PC-3 (cell line): Measurements from ENCODE around the gene TMEM44. TPM values are rescaled to one million over a fixed set of nuclear protein-coding genes. Genes with fewer than 3 reads are reported as not detected.

ENCODE experiments used
- ATAC-seq: fragments of 200-7000 bp; cut with Tn5 transposase; 2 replicates; pipeline ENCODE4 v1.9.1; 2020; ENCODE audit warnings: mild to moderate bottlenecking, moderate library complexity
- BruUV-seq: library from RNA; stranded (reverse); fragments of 400-500 nt; replicated peaks from 2 replicates; lab custom pipeline; 2021; lab: Mats Ljungman, UMichigan
- CTCF ChIA-PET: fragments of 300-600 bp; sonication (Branson Sonifier 250); formaldehyde crosslinking; loops from one replicate; lab custom pipeline; 2022; ENCODE audit warnings: antibody characterized with exemption; lab: Charles Lee
- POLR2A ChIA-PET: fragments of 300-600 bp; sonication (Branson Sonifier 250); formaldehyde crosslinking; loops from one replicate; lab custom pipeline; 2022; ENCODE audit warnings: antibody characterized with exemption; ENCODE audit not compliant: unreplicated experiment; lab: Charles Lee
- DNase-seq: peaks from one replicate; pipeline ENCODE4 v3.0.0-alpha.2; 2015
- H2AFZ ChIP-seq: fragments of 300-600 bp; sonication (generic); 2 replicates; pipeline ENCODE4 v1.6.0; 2016; ENCODE audit warnings: antibody characterized with exemption, low read length
- H3F3A ChIP-seq: fragments of 300-600 bp; sonication (generic); one replicate; pipeline ENCODE4 v1.6.0; 2017; ENCODE audit warnings: antibody characterized with exemption, low read length, control low read depth, mild to moderate bottlenecking; ENCODE audit not compliant: unreplicated experiment
- H3K27ac ChIP-seq: fragments of 300-600 bp; sonication (generic); 2 replicates; pipeline ENCODE4 v1.5.1; 2016; ENCODE audit warnings: mild to moderate bottlenecking, low read length
- H3K27me3 ChIP-seq: fragments of 300-600 bp; sonication (generic); 2 replicates; pipeline ENCODE4 v1.6.1; 2016; ENCODE audit warnings: low read length, mixed read lengths
- H3K36me3 ChIP-seq: fragments of 300-600 bp; sonication (generic); 2 replicates; pipeline ENCODE4 v1.6.1; 2016; ENCODE audit warnings: low read depth, mixed run types, low read length, mixed read lengths
- H3K4me1 ChIP-seq: fragments of 300-600 bp; sonication (generic); 2 replicates; pipeline ENCODE4 v1.5.1; 2016; ENCODE audit warnings: low read length; ENCODE audit not compliant: insufficient read depth
- H3K4me2 ChIP-seq: fragments of 300-600 bp; sonication (generic); 2 replicates; pipeline ENCODE4 v1.6.0; 2016; ENCODE audit warnings: low read length
- H3K4me3 ChIP-seq: fragments of 300-600 bp; sonication (generic); 2 replicates; pipeline ENCODE4 v1.5.1; 2016; ENCODE audit warnings: mild to moderate bottlenecking, low read length, mixed read lengths
- H3K79me2 ChIP-seq: fragments of 300-600 bp; sonication (generic); 2 replicates; pipeline ENCODE4 v1.6.1; 2017; ENCODE audit warnings: low read length, mixed read lengths
- H3K9ac ChIP-seq: fragments of 300-600 bp; sonication (generic); 2 replicates; pipeline ENCODE4 v1.6.0; 2016; ENCODE audit warnings: mild to moderate bottlenecking, low read length
- H3K9me2 ChIP-seq: fragments of 300-600 bp; sonication (generic); replicated peaks from 2 replicates; pipeline ENCODE4 v1.6.1; 2016; ENCODE audit warnings: mixed run types, low read length, mixed read lengths
- H3K9me3 ChIP-seq: fragments of 300-600 bp; sonication (generic); 2 replicates; pipeline ENCODE4 v1.6.1; 2016; ENCODE audit warnings: low read length, mixed read lengths
- H4K20me1 ChIP-seq: fragments of 300-600 bp; sonication (generic); 2 replicates; pipeline ENCODE4 v1.6.1; 2016; ENCODE audit warnings: low read length, mixed read lengths
- CTCF ChIP-seq: fragments of 300-600 bp; sonication (generic); conservative IDR thresholded peaks from 2 replicates; pipeline ENCODE4 v1.5.1; 2017; ENCODE audit warnings: antibody characterized with exemption, low read depth, mild to moderate bottlenecking, low read length
- EZH2 ChIP-seq: fragments of 300-600 bp; sonication (generic); IDR thresholded peaks from one replicate; pipeline ENCODE4 v1.6.1; 2017; ENCODE audit warnings: antibody characterized with exemption, mild to moderate bottlenecking, low read length; ENCODE audit not compliant: unreplicated experiment
- EZH2phosphoT487 ChIP-seq: fragments of 300-600 bp; sonication (generic); IDR thresholded peaks from 2 replicates; pipeline ENCODE4 v1.6.1; 2018; ENCODE audit warnings: mild to moderate bottlenecking, antibody characterized with exemption, low read length, borderline replicate concordance
- intact Hi-C: fragments of 100-400 bp; cut with micrococcal nuclease; formaldehyde crosslinking; loops from 2 replicates; pipeline ENCODE4 v1.9.0; 2023
- total RNA-seq: library from RNA; depleted of rRNA; stranded (reverse); fragments of >200 nt; gene quantifications from 2 replicates; pipeline ENCODE4 v1.2.3, GENCODE V29; 2014

TMEM44 gene
- total RNA-seq, 1 experiment from 2014 or later, result 16.6 TPM

DNA sequence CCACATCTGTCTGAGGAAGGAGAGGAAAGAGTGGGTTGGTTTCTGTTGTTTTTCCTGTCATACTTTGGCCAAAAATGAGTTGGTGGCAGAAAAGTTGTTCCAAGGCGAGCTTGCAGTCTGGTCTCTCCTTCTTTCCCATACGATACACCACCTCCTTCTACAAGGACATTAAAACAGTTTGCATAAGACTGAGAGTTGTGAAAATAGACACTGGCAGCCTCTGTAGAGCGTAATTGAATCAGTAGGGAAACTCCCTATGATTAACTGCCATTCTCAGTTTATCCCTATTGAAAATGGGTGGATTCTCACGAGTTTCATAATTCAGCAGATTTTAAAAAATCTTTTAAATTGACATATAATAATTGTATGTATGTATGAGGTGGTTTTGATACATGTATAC lies 42.5 kb upstream of the TMEM44 start:
- intact Hi-C loops, result no loop called here
- no peak overlapping the region for H3K4me2 ChIP-seq
- H3K27ac ChIP-seq, result no peak overlapping the region

GRCh38 chr3:194675081-194675640 lies 41.9 kb upstream of the TMEM44 start:
- intact Hi-C loops, result no loop called here
- H3K4me2 ChIP-seq, result no peak overlapping the region
- no peak overlapping the region for H3K4me3 ChIP-seq
- H3K36me3 ChIP-seq, result no peaks in the 10 kb centered on the region
- TF ChIP-seq EZH2 (no peak), EZH2phosphoT487 (no peak), CTCF (no peak)
- H2AFZ ChIP-seq, result no peak overlapping the region
- H3K4me1 ChIP-seq, result peaks cover 11% of the 10 kb centered on the region
- H3K79me2 ChIP-seq, result peaks cover 19% of the 10 kb centered on the region
- no peaks in the 10 kb centered on the region for H3K9me3 ChIP-seq
- peaks cover 12% of the 10 kb centered on the region for H4K20me1 ChIP-seq
- no TSS peak for BruUV-seq
- H3K9me2 ChIP-seq, result no peaks in the 10 kb centered on the region
- ATAC-seq, result no peak
- H3F3A ChIP-seq, result no peaks in the 10 kb centered on the region
- DNase-seq, result no peak
- H3K27ac ChIP-seq, result no peak overlapping the region
- ChIA-PET POLR2A (no interaction called here), CTCF (no interaction called here)
- H3K27me3 ChIP-seq, result no peaks in the 10 kb centered on the region
- no peak overlapping the region for H3K9ac ChIP-seq

More for the DNA sequence above, 42.5 kb upstream of the TMEM44 start:
- H3K4me1 ChIP-seq, result peaks cover 6% of the 10 kb centered on the region
- peaks cover 7% of the 10 kb centered on the region for H4K20me1 ChIP-seq
- no peaks in the 10 kb centered on the region for H3K36me3 ChIP-seq
- no peaks in the 10 kb centered on the region for H3K27me3 ChIP-seq
- H3F3A ChIP-seq, result no peaks in the 10 kb centered on the region
- ATAC-seq (no peak), DNase-seq (no peak)
- H3K4me3 ChIP-seq, result no peak overlapping the region
- H3K9me3 ChIP-seq, result no peaks in the 10 kb centered on the region
- POLR2A ChIA-PET, result no interaction called here
- CTCF ChIA-PET, result no interaction called here
- TF ChIP-seq EZH2, result no peak
- no peak for TF ChIP-seq CTCF
- TF ChIP-seq EZH2phosphoT487, result no peak
- H3K9me2 ChIP-seq, result no peaks in the 10 kb centered on the region
- peaks cover 14% of the 10 kb centered on the region for H3K79me2 ChIP-seq
- no peak overlapping the region for H3K9ac ChIP-seq
- BruUV-seq, result no TSS peak
- no peak overlapping the region for H2AFZ ChIP-seq

- Histone ChIP-seq H3K36me3 (peaks cover 11% of the 10 kb centered on the region; the same call in 1 of the 2 replicates), H3K4me2 (no peak overlapping the region), H2AFZ (no peak overlapping the region), H3F3A (no peaks in the 10 kb centered on the region), H3K27me3 (no peaks in the 10 kb centered on the region), H3K9ac (no peak overlapping the region), H3K79me2 (peaks cover 33% of the 10 kb centered on the region), H3K4me3 (no peak overlapping the region), H3K9me2 (no peaks in the 10 kb centered on the region), H3K27ac (no peak overlapping the region), H3K9me3 (no peaks in the 10 kb centered on the region), H4K20me1 (peaks cover 17% of the 10 kb centered on the region), H3K4me1 (peaks cover 14% of the 10 kb centered on the region)
- ATAC-seq, result no peak
- no TSS peak for BruUV-seq
- intact Hi-C loops, result loop anchor here (2.0 to 5.0 kb wide), 2 partner anchors 341 to 585 kb away; no protein-coding TSS in a partner anchor
- ChIA-PET POLR2A (no interaction called here), CTCF (no interaction called here)
- DNase-seq, result no peak
- TF ChIP-seq EZH2 (no peak), CTCF (no peak), EZH2phosphoT487 (no peak)
Measured at GRCh38 chr3:194673761-194674160, 40.5 kb upstream of the TMEM44 start.
